GM12864 (cell line): Measurements from ENCODE around the gene C6.

Experiments used
- DNase-seq: peaks from one replicate; pipeline ENCODE4 v3.0.0-alpha.2; 2011; ENCODE audit warnings: low read depth
- H3K4me3 ChIP-seq: 2 replicates; pipeline ENCODE4 v1.5.1; 2011; ENCODE audit warnings: mild to moderate bottlenecking, low read depth, low read length, control low read depth
- TF ChIP-seq, protein P1 (sequence below): IDR thresholded peaks from 2 replicates; pipeline ENCODE4 v1.5.1; 2011; ENCODE audit warnings: low read depth, mild to moderate bottlenecking, moderate library complexity, low read length, control low read depth, inconsistent platforms; ENCODE audit errors: missing control alignments

The C6 gene

GRCh38 chr5:41115281-41115680 is 98.1 kb downstream of the C6 start:
- no peak for DNase-seq
- H3K4me3 ChIP-seq = no peak overlapping the region
- TF ChIP-seq, protein P1, sequence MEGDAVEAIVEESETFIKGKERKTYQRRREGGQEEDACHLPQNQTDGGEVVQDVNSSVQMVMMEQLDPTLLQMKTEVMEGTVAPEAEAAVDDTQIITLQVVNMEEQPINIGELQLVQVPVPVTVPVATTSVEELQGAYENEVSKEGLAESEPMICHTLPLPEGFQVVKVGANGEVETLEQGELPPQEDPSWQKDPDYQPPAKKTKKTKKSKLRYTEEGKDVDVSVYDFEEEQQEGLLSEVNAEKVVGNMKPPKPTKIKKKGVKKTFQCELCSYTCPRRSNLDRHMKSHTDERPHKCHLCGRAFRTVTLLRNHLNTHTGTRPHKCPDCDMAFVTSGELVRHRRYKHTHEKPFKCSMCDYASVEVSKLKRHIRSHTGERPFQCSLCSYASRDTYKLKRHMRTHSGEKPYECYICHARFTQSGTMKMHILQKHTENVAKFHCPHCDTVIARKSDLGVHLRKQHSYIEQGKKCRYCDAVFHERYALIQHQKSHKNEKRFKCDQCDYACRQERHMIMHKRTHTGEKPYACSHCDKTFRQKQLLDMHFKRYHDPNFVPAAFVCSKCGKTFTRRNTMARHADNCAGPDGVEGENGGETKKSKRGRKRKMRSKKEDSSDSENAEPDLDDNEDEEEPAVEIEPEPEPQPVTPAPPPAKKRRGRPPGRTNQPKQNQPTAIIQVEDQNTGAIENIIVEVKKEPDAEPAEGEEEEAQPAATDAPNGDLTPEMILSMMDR = no peak

DNA sequence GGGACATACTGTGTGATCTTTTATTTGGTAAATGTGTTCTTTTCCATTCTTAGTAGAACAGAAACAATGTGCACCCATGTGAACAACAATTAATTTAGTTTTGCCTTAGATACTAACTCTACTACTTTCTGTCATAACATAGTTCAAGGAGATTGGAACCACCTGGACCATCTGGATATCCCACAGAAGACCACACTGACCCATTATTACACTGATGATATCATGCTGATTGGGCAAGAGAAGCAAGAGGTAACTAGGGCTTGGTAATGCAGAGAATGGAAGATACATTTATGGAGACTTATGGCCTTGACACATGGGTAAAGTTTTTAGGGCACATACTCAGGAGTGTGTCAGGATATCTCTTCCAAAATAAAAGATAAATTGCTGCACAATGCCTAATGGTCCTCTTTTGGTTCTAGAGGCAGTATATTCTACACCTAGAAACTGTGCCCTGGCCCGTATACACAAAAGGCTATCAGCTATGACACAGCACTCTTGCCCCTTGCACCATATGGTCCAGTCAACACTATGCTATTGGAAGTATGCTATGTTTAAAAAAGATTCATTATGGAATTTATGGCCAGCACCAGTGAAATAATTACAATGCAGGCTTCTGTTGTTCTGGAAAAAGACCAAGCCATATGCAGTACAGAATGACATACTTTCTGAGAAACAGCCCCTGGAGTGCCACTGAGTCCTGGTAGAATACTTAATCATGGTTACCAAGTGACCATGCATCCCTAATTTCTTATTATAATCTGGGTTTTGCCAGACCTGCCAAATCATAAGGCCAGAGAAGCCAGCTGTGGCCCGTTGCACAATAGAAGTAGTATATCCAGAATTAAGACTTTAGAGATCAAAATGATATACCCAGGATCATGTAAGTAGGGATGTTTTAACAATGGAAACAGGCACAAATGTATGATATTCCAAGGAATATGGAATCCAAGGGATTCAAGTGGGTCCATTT is 100.6 kb downstream of the C6 start:
- TF ChIP-seq, protein P1 = no peak
- no peak for DNase-seq
- no peak overlapping the region for H3K4me3 ChIP-seq

DNA sequence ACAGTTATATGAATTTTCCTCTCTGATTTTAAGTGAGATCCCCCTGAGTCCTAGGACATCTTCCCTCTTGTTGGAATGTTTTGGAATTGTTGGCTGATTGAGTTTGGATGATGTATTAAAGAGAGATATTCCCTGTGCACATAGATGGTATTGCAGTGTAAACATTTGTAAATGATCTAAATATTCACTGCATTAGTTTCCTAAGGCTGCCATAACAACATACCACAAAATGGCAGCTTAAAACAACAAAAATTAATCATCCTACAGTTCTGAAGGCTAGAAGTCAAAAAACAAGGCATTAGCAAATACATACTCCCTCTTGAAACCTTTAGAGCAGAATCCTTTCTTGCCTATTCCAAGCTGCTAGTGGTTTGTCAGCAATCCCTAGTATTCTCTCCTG is 104.1 kb downstream of the C6 start:
- no peak overlapping the region for H3K4me3 ChIP-seq
- DNase-seq = no peak
- TF ChIP-seq, protein P1 = no peak

DNA sequence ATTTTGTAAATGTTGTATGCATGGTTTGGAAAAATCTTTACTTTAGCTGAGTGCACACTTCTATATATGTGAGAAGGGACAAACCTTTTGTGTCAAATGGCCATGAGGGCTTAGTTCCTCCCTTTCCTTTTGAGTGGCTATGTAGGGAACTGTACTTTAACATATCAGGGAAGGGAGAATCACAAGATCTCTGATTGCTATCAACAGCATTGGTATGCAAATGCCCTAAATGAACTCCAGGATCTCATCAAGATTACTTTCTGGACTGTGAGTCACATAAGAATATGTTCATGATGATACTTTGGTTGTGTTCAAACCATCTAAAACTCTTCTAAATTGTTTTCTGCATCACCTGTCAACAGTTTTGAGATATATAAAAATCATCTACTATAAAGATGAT is 111.0 kb downstream of the C6 start:
- TF ChIP-seq, protein P1 = no peak
- DNase-seq = no peak
- H3K4me3 ChIP-seq = no peak overlapping the region

DNA sequence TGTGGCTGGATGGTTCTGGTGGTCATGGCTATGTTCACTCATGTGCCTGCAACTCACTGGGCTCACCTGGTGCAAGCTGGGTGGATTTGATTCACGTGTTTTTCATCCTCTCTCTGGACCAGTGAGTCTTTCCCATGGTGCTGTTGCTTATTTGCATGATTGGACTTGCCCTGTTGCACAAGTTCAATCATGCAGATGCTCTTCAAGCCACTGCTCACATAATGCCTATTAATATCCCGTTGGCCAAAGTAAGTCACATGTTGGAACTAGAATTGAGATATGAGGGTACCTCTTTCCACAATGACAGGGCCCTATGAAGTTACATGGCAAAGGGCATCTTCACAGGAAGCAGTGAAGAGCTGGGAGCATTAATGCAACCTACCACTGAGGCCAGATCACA is 115.7 kb downstream of the C6 start:
- H3K4me3 ChIP-seq = no peak overlapping the region
- TF ChIP-seq, protein P1 = no peak
- no peak for DNase-seq

GRCh38 chr5:41095324-41096101 is 117.8 kb downstream of the C6 start:
- no peak for DNase-seq
- H3K4me3 ChIP-seq = no peak overlapping the region
- TF ChIP-seq, protein P1 = no peak
